H1 (cell line): ENCODE results near the gene CSRP1. TPM values are rescaled to one million over a fixed set of nuclear protein-coding genes. Genes with fewer than 3 reads are reported as not detected.

Experiments used
- ASH2L ChIP-seq: fragments of 200-600, 300-600 bp; sonication (generic); IDR thresholded peaks from one replicate; pipeline ENCODE4 v1.7.1; 2017; ENCODE audit warnings: low read length
- CBX5 ChIP-seq: fragments of 300-800, 300-1000 bp; sonication (generic); IDR thresholded peaks from 2 replicates; pipeline ENCODE4 v1.7.1; 2016; ENCODE audit warnings: antibody characterized with exemption, low read length, low read depth
- CBX8 ChIP-seq: fragments of 300-800, 300-1000 bp; sonication (generic); IDR thresholded peaks from 2 replicates; pipeline ENCODE4 v1.7.1; 2016; ENCODE audit warnings: low read depth, low read length, borderline replicate concordance
- CREB1 ChIP-seq: IDR thresholded peaks from 2 replicates; pipeline ENCODE4 v1.6.1; 2012; ENCODE audit warnings: inconsistent platforms
- CTCF ChIP-seq, 3 experiments: IDR thresholded peaks; 1 replicate in 2 of 3; 2 replicates in 1 of 3; pipeline versions ENCODE4 v1.5.1 to v1.6.1; 2011; ENCODE audit warnings: low read length in 3 of 3, mild to moderate bottlenecking in 3 of 3, inconsistent platforms in 2 of 3, low read depth in 1 of 3, moderate library complexity in 1 of 3; ENCODE audit not compliant: insufficient read depth in 1 of 3; ENCODE audit errors: control extremely low read depth in 1 of 3
- EGR1 ChIP-seq: IDR thresholded peaks from 2 replicates; pipeline ENCODE4 v1.6.1; 2011; ENCODE audit warnings: low read depth, low read length, borderline replicate concordance
- EP300 ChIP-seq, 2 experiments: IDR thresholded peaks; 1 replicate in 1 of 2; 2 replicates in 1 of 2; pipeline ENCODE4 v1.6.1; 2011 to 2012; ENCODE audit warnings: low read depth in 2 of 2, low read length in 2 of 2, mild to moderate bottlenecking in 2 of 2, borderline replicate concordance in 1 of 2, inconsistent platforms in 1 of 2, moderate library complexity in 1 of 2
- KDM5A ChIP-seq: fragments of 200-600 bp; IDR thresholded peaks from 2 replicates; pipeline ENCODE4 v1.7.1; 2012; ENCODE audit warnings: mild to moderate bottlenecking, low read length, inconsistent platforms, mixed read lengths
- NANOG ChIP-seq: IDR thresholded peaks from 2 replicates; pipeline ENCODE4 v1.6.1; 2011; ENCODE audit warnings: low read length, low read depth, mild to moderate bottlenecking, inconsistent platforms; ENCODE audit not compliant: insufficient read depth, poor library complexity, severe bottlenecking
- PHF8 ChIP-seq: fragments of 200-600 bp; sonication (generic); conservative IDR thresholded peaks from 2 replicates; pipeline ENCODE4 v1.7.1; 2012; ENCODE audit warnings: low read depth, mild to moderate bottlenecking, inconsistent platforms, low read length, moderate library complexity
- RBBP5 ChIP-seq: IDR thresholded peaks from 2 replicates; pipeline ENCODE4 v1.7.1; 2012; ENCODE audit warnings: low read depth, mild to moderate bottlenecking, inconsistent platforms, low read length, moderate library complexity, borderline replicate concordance
- SIN3A ChIP-seq, 2 experiments: IDR thresholded peaks in 1 of 2; conservative IDR thresholded peaks in 1 of 2; 2 replicates each; pipeline ENCODE4 v1.6.1; 2011 to 2012; ENCODE audit warnings: low read length in 2 of 2, improper control_type of control experiment in 1 of 2, low read depth in 1 of 2, mild to moderate bottlenecking in 1 of 2
- SIX5 ChIP-seq: IDR thresholded peaks from 2 replicates; pipeline ENCODE4 v1.6.1; 2011; ENCODE audit warnings: mild to moderate bottlenecking, low read depth, low read length
- SP4 ChIP-seq: IDR thresholded peaks from 2 replicates; pipeline ENCODE4 v1.6.1; 2012; ENCODE audit warnings: low read length, inconsistent platforms
- TBP ChIP-seq: IDR thresholded peaks from 2 replicates; pipeline ENCODE4 v1.6.1; 2011; ENCODE audit warnings: low read depth, low read length, improper control_type of control experiment
- TCF12 ChIP-seq: IDR thresholded peaks from 2 replicates; pipeline ENCODE4 v1.6.1; 2011; ENCODE audit warnings: low read depth, mild to moderate bottlenecking, low read length
- TEAD4 ChIP-seq: IDR thresholded peaks from 2 replicates; pipeline ENCODE4 v1.6.1; 2012; ENCODE audit warnings: low read depth, low read length, inconsistent platforms, mixed read lengths
- USF2 ChIP-seq: IDR thresholded peaks from 2 replicates; pipeline ENCODE4 v1.6.1; 2011; ENCODE audit warnings: low read length, improper control_type of control experiment
- polyA plus RNA-seq, 7 experiments: library from polyadenylated mRNA; depleted of rRNA in 3 of 7; stranded (reverse) in 5 of 7; unstranded in 2 of 7; fragments of >200 nt in 5 of 7; fragments of 200-250 nt in 2 of 7; gene quantifications; 1 replicate in 5 of 7; 2 replicates in 1 of 7; 4 replicates in 1 of 7; pipeline versions ENCODE4 v1.2.1 to v1.2.3, GENCODE V29; 2011 to 2013; ENCODE audit warnings: missing spikeins in 2 of 7, mixed read lengths in 2 of 7
- total RNA-seq: library from RNA; stranded (reverse); fragmentation: NEBNext Ultra II Directional; extraction: Animal tissue kit (Norgen Biotek cat#: 25700); gene quantifications from 2 replicates; pipeline ENCODE4 v1.2.1, GENCODE V29; 2021
- TF ChIP-seq, protein P1 (sequence below): IDR thresholded peaks from 2 replicates; pipeline ENCODE4 v1.6.1; 2012; ENCODE audit warnings: inconsistent platforms

The CSRP1 gene
- total and polyA plus RNA-seq, 2 of the 8 experiments (the other 6 are each of a cell fraction or from before 2014, with no cell fraction given): 14.2 to 22.3 TPM

DNA sequence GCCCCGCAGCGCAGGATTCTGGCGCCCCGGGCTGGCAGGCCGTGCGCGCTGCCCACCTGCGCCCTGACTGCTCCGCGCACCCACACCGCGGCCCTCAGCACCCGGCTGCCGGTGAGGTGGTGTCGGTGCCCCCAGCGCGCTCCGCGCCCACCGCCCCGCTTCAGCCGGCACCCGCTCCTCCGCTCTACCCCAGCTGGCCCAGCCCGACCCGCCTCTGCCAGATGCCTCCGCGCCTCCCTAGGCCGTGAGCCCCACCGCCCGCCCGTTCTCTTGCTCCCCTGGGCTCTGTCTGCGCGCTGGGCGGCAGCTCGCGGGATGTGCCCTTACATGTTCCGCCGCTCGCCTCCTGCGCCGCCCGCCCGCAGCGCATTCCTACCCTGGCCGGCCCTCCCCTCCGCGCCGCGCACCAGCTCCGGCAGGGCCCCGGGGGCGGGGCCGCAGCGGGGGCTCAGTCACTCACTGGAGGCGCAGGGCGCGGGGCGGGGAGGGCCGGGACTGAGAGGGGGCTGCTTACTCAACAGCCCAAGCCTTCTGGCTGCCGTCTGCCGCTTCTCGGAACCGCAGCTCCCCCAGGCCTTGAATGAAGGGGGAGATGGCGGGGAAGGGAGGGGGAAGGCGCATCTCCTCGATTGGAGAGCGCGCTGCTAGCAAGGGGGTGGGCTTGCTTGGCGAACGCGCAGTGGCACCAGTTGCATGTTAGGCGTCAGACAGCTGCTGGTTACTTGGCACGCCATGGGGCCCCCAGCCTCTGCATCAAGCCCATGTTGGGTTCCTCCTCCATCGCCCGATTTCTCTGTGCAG lies 37.9 kb downstream of the CSRP1 start, which contains the start of gene PHLDA3 (continued):
- TF ChIP-seq, protein P1, sequence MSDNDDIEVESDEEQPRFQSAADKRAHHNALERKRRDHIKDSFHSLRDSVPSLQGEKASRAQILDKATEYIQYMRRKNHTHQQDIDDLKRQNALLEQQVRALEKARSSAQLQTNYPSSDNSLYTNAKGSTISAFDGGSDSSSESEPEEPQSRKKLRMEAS: no peak; the same call in 1 of the 2 replicates
- TF ChIP-seq TCF12 (no peak), CBX8 (no peak), PHF8 (peak; percentile 24; the same call in 1 of the 2 replicates), SIN3A (conservative IDR thresholded peaks at IDR 0.05 in 1 of 2, IDR thresholded peaks at IDR 0.05 in 1 of 2; ENCODE audit: low read depth in 1 of 2, low read length in 2 of 2) (peak in 1 of 2 experiments; percentile 14; a peak in 2 of 4 replicates), ASH2L (peak; percentile 89), SIX5 (no peak), USF2 (no peak), EGR1 (no peak), RBBP5 (peak; percentile 70; the same call in 1 of the 2 replicates), CTCF (IDR thresholded peaks at IDR 0.05; ENCODE audit: control extremely low read depth in 1 of 3, insufficient read depth in 1 of 3, low read depth in 1 of 3, low read length in 3 of 3) (no peak), TEAD4 (peak; percentile 66), TBP (no peak; the same call in 1 of the 2 replicates), KDM5A (no peak), SP4 (peak; percentile 67; the same call in 1 of the 2 replicates), NANOG (no peak), CREB1 (peak; percentile 7; the same call in 1 of the 2 replicates), CBX5 (no peak), EP300 (IDR thresholded peaks at IDR 0.05; ENCODE audit: borderline replicate concordance in 1 of 2, low read depth in 2 of 2, low read length in 2 of 2) (no peak)
